ENCODE results near the gene TBRG1. TPM values are rescaled to one million over a fixed set of nuclear protein-coding genes. Genes with fewer than 3 reads are reported as not detected.

The TBRG1 gene
- total RNA-seq, 4 donors from 2014 or later = 34.5 to 40.5 (median 37.6) TPM

DNA sequence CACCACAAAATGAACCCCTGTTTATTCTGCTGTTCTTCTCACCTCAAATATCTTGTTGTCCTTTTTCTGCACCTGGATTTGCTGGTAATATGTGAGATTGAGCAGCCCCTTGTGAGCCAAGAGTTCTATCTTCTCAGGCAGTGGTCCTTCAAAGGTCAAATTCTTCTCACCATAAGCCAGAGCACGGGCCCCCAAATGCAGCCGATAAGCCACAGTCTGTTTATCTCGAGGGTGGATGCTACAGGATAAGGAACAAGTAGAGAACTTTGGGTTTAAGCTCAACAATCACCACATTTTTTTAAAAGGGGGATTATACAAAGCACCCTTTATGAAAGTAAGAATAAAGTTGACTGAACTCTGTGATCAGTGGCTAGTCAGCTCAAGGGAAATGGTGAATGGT is 15.8 kb downstream of the TBRG1 start:
- TF ChIP-seq CTCF (IDR thresholded peaks at IDR 0.05; ENCODE audit: low read depth) = no peak

- TF ChIP-seq CTCF (IDR thresholded peaks at IDR 0.05; ENCODE audit: low read depth) = no peak
These were observed 16.5 kb downstream of the TBRG1 start for GRCh38 chr11:124639186-124639585.

GRCh38 chr11:124640666-124641065 is 18.0 kb downstream of the TBRG1 start:
- TF ChIP-seq CTCF (IDR thresholded peaks at IDR 0.05; ENCODE audit: low read depth) = no peak

DNA sequence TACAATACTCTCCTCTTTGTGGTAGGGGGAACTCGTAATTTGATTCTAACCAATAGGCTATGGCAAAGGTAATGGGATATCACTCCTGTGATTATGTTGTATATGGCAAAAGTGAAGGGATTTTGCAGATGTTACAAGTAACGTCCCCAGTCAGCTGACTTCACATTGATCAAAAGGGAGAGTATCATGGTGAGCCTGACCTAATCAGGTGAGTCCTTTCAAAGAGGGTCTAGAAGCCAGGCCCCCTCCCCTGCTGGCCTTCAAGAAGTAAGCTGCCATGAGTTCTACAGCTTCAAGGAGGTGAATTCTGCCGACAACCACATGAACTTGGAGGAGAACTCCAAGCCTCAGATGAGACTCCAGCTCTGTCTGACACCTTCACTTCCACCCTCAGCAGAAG is 20.0 kb downstream of the TBRG1 start:
- TF ChIP-seq CTCF (IDR thresholded peaks at IDR 0.05; ENCODE audit: low read depth) = no peak

- TF ChIP-seq CTCF (IDR thresholded peaks at IDR 0.05; ENCODE audit: low read depth) = no peak
These were observed 20.5 kb downstream of the TBRG1 start for GRCh38 chr11:124643042-124643604.

DNA sequence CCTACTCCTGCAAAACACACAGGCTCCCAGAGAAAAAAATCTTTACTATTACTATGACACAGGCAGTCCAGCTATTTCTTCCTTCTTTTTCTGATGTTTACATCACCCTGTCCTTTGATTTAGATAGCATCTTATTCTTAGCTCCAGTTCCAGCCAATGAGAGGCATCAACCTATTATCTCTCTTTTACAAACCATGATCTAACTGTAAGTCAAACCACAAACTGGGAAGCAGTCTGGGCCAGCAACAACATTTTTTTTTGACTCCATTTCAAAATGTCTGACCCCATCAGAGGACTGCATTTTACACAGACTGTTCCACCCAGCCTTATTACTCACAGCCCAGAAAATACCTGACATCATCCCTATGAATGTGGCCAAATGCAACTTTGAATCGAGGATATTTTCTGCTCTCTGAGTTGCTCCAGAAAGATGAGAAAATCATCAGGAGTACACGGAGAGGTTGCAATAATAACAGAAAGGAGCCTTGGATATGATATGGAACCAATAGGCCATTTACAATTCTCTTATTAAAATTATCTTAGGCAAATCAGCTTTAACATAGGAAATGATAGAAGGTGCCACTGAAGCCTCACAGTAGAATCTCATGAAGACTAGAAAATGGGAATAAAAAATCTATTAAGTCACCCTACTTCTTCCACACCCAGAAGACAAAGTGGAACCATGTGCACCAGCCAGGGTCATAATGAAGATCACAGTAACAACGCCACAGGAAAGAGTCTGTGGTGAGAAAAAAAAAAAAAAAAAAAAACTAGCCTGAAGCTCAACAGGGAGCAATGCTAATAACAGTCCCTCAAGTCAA is 21.2 kb downstream of the TBRG1 start:
- no peak for TF ChIP-seq CTCF (IDR thresholded peaks at IDR 0.05; ENCODE audit: low read depth)

GRCh38 chr11:124644426-124645280 is 22.0 kb downstream of the TBRG1 start:
- no peak for TF ChIP-seq CTCF (IDR thresholded peaks at IDR 0.05; ENCODE audit: low read depth)

Measured in subcutaneous adipose tissue (tissue), 4 donors.